PC-9 (cell line): ENCODE data around the gene KRTAP27-1. TPM values are rescaled to one million over a fixed set of nuclear protein-coding genes. Genes with fewer than 3 reads are reported as not detected.

Experiments
- BruUV-seq: library from RNA; stranded (reverse); fragments of 400-500 nt; replicated peaks from 2 replicates; lab custom pipeline; 2021; lab: Mats Ljungman, UMichigan
- CTCF ChIA-PET: fragments of 300-600 bp; sonication (Branson Sonifier 250); formaldehyde crosslinking; loops from one replicate; lab custom pipeline; 2022; ENCODE audit warnings: antibody characterized with exemption; lab: Charles Lee
- POLR2A ChIA-PET: fragments of 300-600 bp; sonication (Branson Sonifier 250); formaldehyde crosslinking; loops from one replicate; lab custom pipeline; 2022; ENCODE audit warnings: antibody characterized with exemption; ENCODE audit not compliant: unreplicated experiment; lab: Charles Lee
- DNase-seq, 2 experiments: peaks; one replicate each; pipeline versions ENCODE4 v3.0.0 to v3.0.0-alpha.2; 2015 to 2022; ENCODE audit warnings: mixed read lengths in 1 of 2
- H2AFZ ChIP-seq: fragments of 200-600 bp; sonication (generic); 2 replicates; pipeline ENCODE4 v1.8.1; 2017; ENCODE audit warnings: antibody characterized with exemption
- H3F3A ChIP-seq: fragments of 200-600 bp; sonication (generic); 2 replicates; pipeline ENCODE4 v1.8.1; 2017; ENCODE audit warnings: antibody characterized with exemption, mild to moderate bottlenecking, low read depth; ENCODE audit not compliant: insufficient read depth
- H3K27ac ChIP-seq: fragments of 200-600 bp; sonication (generic); 2 replicates; pipeline ENCODE4 v1.6.1; 2016; ENCODE audit warnings: mixed run types
- H3K27me3 ChIP-seq: fragments of 200-600 bp; sonication (generic); 2 replicates; pipeline ENCODE4 v1.6.1; 2016; ENCODE audit warnings: low read depth, mixed run types; ENCODE audit not compliant: insufficient read depth
- H3K36me3 ChIP-seq: fragments of 200-600 bp; sonication (generic); 2 replicates; pipeline ENCODE4 v1.6.1; 2016; ENCODE audit warnings: low read depth, mixed run types
- H3K4me1 ChIP-seq: fragments of 200-600 bp; sonication (generic); replicated peaks from 2 replicates; pipeline ENCODE4 v1.6.1; 2016; ENCODE audit warnings: mixed run types; ENCODE audit not compliant: insufficient read depth
- H3K4me2 ChIP-seq: fragments of 200-600 bp; sonication (generic); 2 replicates; pipeline ENCODE4 v1.6.1; 2017; ENCODE audit warnings: mixed run types
- H3K4me3 ChIP-seq: fragments of 200-600 bp; sonication (generic); 2 replicates; pipeline ENCODE4 v1.6.1; 2016; ENCODE audit warnings: mixed run types
- H3K79me2 ChIP-seq: fragments of 200-600 bp; sonication (generic); 2 replicates; pipeline ENCODE4 v1.6.1; 2017; ENCODE audit warnings: low read depth, mixed run types
- H3K9me2 ChIP-seq: fragments of 200-600 bp; sonication (generic); 2 replicates; pipeline ENCODE4 v1.8.1; 2017; ENCODE audit warnings: mild to moderate bottlenecking; ENCODE audit not compliant: insufficient read depth
- H3K9me3 ChIP-seq: fragments of 200-600 bp; sonication (generic); 2 replicates; pipeline ENCODE4 v1.8.1; 2016; ENCODE audit warnings: low read depth; ENCODE audit not compliant: insufficient read depth
- H4K20me1 ChIP-seq: fragments of 200-600 bp; sonication (generic); 2 replicates; pipeline ENCODE4 v1.8.1; 2017; ENCODE audit not compliant: insufficient read depth
- EZH2 ChIP-seq: fragments of 200-600 bp; sonication (generic); IDR thresholded peaks from 2 replicates; pipeline ENCODE4 v1.8.0; 2017; ENCODE audit warnings: antibody characterized with exemption, low read depth
- intact Hi-C: fragments of 100-400 bp; cut with micrococcal nuclease; formaldehyde crosslinking; loops from one replicate; pipeline ENCODE4 v1.10.0; 2022; ENCODE audit not compliant: unreplicated experiment
- total RNA-seq: library from RNA; stranded (reverse); gene quantifications from 2 replicates; pipeline ENCODE4 v1.2.3, GENCODE V29; 2021
- TF ChIP-seq, protein P1 (sequence below): fragments of 200-600 bp; sonication (generic); conservative IDR thresholded peaks from 2 replicates; pipeline ENCODE4 v1.6.1; 2017; ENCODE audit warnings: mixed run types, antibody characterized with exemption, mild to moderate bottlenecking, moderate library complexity

The KRTAP27-1 gene
- total RNA-seq, 1 experiment from 2014 or later: not detected

DNA sequence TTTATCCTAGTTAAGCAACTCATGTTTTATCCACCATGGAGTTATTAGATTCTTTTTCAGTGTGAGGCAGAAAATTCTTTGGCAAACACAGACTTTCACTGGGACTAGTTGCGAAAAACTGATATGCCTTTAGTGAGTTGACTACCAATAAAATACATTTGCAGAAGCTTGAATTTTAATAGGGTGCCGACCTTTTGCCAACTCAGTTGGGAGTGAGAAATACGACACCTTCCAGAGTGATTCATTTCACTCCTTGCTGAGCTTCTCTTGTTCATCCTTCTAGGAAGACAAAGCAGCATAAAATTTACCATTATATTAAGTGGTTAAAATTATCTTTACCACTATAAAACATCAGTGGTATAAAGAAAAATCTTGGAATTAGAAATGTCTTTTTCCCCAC lies 12.1 kb upstream of the KRTAP27-1 start:
- no peaks in the 10 kb centered on the region for H3K9me2 ChIP-seq
- H3F3A ChIP-seq: no peaks in the 10 kb centered on the region
- H3K79me2 ChIP-seq: no peaks in the 10 kb centered on the region
- H3K27me3 ChIP-seq: no peaks in the 10 kb centered on the region
- no peak overlapping the region for H3K4me2 ChIP-seq
- H3K4me1 ChIP-seq: 0 out of 2 replicates have a peak, but pooled peaks cover 7% of the 10 kb centered on the region
- ChIA-PET CTCF (interaction anchor here (0.5 kb wide), 1 partner anchor 17 kb away, joined by 3 read pairs; no protein-coding TSS in a partner anchor), POLR2A (no interaction called here)
- H3K36me3 ChIP-seq: no peaks in the 10 kb centered on the region
- no peaks in the 10 kb centered on the region for H4K20me1 ChIP-seq
- BruUV-seq: no TSS peak
- intact Hi-C loops: no loop called here
- TF ChIP-seq, protein P1, sequence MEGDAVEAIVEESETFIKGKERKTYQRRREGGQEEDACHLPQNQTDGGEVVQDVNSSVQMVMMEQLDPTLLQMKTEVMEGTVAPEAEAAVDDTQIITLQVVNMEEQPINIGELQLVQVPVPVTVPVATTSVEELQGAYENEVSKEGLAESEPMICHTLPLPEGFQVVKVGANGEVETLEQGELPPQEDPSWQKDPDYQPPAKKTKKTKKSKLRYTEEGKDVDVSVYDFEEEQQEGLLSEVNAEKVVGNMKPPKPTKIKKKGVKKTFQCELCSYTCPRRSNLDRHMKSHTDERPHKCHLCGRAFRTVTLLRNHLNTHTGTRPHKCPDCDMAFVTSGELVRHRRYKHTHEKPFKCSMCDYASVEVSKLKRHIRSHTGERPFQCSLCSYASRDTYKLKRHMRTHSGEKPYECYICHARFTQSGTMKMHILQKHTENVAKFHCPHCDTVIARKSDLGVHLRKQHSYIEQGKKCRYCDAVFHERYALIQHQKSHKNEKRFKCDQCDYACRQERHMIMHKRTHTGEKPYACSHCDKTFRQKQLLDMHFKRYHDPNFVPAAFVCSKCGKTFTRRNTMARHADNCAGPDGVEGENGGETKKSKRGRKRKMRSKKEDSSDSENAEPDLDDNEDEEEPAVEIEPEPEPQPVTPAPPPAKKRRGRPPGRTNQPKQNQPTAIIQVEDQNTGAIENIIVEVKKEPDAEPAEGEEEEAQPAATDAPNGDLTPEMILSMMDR: no peak
- no peak for TF ChIP-seq EZH2
- no peak overlapping the region for H2AFZ ChIP-seq
- no peak overlapping the region for H3K27ac ChIP-seq
- H3K9me3 ChIP-seq: no peaks in the 10 kb centered on the region
- no peak overlapping the region for H3K4me3 ChIP-seq
- peak in 1 of 2 experiments; percentile 38 for DNase-seq

DNA sequence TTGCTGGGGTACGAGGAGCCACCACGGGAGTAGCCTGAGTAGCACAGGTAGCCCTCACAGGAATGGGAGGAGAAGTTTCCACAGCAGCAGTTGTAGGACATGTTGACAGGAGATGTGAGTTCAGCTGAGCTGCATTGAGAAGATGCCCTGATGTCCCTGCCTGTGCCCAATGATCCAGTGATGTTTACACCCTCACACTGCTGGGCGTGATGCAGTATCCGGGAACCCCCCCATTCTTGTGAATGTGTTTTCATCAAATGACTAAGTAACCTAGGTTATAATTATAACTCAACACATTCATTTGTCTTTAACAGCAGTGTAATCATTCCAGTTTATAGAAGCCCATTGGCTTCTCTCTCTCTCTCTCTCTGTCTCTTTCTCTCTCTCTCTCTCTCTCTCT lies 11.0 kb upstream of the KRTAP27-1 start, which contains the start of gene KRTAP23-1:
KRTAP23-1 (minus strand) TSS at position 101 of the 400 bp plus-strand sequence; CDS start at position 101, 0 bp downstream.
- Histone ChIP-seq H3F3A (no peaks in the 10 kb centered on the region), H3K79me2 (no peaks in the 10 kb centered on the region), H3K4me2 (no peak within 1 kb of the TSS), H3K4me3 (no peak within 1 kb of the TSS), H4K20me1 (no peaks in the 10 kb centered on the region), H3K9me3 (no peaks in the 10 kb centered on the region), H3K4me1 (0 out of 2 replicates have a peak, but pooled peaks cover 7% of the 10 kb centered on the region), H2AFZ (no peak within 1 kb of the TSS), H3K9me2 (no peaks in the 10 kb centered on the region), H3K36me3 (no peaks in the 10 kb centered on the region), H3K27me3 (no peaks in the 10 kb centered on the region), H3K27ac (no peak within 1 kb of the TSS)
- no TSS peak for BruUV-seq
- ChIA-PET POLR2A (no interaction called here), CTCF (interaction anchor here (0.6 to 0.7 kb wide), 2 partner anchors 166 to 1314 kb away, joined by 4 to 7 read pairs; no protein-coding TSS in a partner anchor)
- TF ChIP-seq EZH2: no peak
- TF ChIP-seq, protein P1: no peak
- no peak for DNase-seq
- intact Hi-C loops: no loop called here

DNA sequence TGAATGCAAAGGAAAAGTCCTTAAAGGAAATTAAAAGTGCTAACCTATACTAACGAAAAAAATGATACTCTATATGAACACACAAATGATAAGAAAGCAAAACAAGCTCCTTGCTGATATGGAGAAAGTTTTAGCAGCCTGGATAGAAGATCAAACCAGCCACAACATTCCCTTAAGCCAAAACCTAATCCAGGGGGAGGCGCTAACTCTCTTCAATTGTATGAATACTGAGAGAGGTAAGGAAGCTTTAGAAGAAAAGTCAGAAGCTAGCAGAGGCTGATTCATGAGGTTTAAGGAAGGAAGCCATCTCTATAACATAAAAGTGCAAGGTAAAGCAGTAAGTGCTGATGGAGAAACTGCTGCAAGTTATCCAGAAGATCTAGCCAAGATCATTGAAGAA lies 7.5 kb upstream of the KRTAP27-1 start:
- H3K27ac ChIP-seq: no peak overlapping the region
- no peaks in the 10 kb centered on the region for H3F3A ChIP-seq
- no peaks in the 10 kb centered on the region for H3K36me3 ChIP-seq
- H3K4me3 ChIP-seq: no peak overlapping the region
- ChIA-PET POLR2A (no interaction called here), CTCF (no interaction called here)
- H3K79me2 ChIP-seq: no peaks in the 10 kb centered on the region
- H3K4me1 ChIP-seq: 0 out of 2 replicates have a peak, but pooled peaks cover 7% of the 10 kb centered on the region
- DNase-seq: no peak
- no peaks in the 10 kb centered on the region for H3K9me2 ChIP-seq
- no peak overlapping the region for H2AFZ ChIP-seq
- H3K9me3 ChIP-seq: no peaks in the 10 kb centered on the region
- BruUV-seq: no TSS peak
- no peaks in the 10 kb centered on the region for H4K20me1 ChIP-seq
- intact Hi-C loops: no loop called here
- no peaks in the 10 kb centered on the region for H3K27me3 ChIP-seq
- no peak overlapping the region for H3K4me2 ChIP-seq
- TF ChIP-seq, protein P1: no peak
- TF ChIP-seq EZH2: no peak
